UCSD-AML1 (cell line): ENCODE data around the gene EDRF1.

ENCODE experiments used
- DNase-seq: peaks from one replicate; lab custom pipeline; 2025; ENCODE audit not compliant: unreplicated experiment; lab: John Stamatoyannopoulos, UW

Gene EDRF1

DNA sequence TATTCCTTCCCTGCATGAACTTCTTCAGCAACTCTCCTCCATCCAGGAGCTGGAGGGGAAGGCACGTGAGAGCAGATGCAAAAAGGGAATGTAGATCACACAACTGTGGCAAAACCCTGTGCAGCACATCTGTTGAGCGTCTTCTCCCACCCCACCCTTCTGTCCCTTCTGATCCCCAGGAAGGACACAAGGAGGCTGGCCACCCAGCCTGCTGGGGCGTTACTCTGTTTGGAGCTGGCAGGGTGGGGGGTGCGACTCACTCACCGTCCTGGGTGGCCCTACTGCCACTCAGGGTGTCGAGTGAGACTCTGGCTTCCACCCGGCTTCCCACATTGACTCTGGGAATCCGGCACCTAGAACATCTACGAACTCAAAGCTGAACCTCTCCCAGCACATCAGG lies 66.3 kb downstream of the EDRF1 start:
- no peak for DNase-seq

DNA sequence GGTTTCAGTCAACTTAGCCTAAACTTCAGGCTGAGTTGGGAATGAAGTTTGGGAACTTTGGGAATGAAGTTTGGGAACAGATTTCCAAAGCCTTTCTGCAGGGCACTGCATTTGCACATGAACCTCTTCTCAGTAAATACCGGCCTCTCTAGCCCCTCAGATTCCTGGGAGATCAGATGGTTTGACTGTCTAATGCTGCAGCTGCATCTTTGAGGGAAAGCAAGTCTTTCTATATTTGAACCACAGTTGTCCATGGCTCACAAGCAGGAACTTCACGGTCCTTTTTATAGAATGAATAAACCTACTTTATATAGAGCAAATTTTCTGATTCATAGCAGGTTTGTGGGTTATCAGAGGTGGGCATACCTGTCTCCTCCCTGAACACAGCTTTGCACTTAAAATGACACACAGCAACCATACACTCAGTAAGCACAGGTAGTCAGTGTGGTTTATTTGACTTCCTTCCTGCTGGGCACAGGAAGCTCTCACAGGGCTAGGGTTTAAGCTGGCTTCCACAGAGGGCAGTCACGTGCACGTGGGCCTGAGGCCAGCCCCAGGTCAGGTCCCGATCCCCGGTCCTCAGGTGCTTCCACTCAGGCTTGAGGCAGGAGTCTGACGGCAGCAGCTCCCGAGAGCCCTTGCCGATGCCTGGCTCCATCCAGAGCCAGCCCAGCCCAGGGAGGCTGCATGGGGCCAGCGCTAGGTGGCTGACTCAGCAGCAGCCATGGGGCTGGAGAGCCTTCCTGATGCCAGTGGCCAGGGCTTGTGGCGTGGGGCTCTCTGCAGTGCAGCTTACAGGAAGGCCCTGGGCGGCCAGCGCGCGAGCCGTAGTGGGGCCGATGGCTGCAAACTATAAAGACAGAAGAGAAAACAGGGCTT lies 68.9 kb downstream of the EDRF1 start:
- peak; percentile 41 for DNase-seq

DNA sequence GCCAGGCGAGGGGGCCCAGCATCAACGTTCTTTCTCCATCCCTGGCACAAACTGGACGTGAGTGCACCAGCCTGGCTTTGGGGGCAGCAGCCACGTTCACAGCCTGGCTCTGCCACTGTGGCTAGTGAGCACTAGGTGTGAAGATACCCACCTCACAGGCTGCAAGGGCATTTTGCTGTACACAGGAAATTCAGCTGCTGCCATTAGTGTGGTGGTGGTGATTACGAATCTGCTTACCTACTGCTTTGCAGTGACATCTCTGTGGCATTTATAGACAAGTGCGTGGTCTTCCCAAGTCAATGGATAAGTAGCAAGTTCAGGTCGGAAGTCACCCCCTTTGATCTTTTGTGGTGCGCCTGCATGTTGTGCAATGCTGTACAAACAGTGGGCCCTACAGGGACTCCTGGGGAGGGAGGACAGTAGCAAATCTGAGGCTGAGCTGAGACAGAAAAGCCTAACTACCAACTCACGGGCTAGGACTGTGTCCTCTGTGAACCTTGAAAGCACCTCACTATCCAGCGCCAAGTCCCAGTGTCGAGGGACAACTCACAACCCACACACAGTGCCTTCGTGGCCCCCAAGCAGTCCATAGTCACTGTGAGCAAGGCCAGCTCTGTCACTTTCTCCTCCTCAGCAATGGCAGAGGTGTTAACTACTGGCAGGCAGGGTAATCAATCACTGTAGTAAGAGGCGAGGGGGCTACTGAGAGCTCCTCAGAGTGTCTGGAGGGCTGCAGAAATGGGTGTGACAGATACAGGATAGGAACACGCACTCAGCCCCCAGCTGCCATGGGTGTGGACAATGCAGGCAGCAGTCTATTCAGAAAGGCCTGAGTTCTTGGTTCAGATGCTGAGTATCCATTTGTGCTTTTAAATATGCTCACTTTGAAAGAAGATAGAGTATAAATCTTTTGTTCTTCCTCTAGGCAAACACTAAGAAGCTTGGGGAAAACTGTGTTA lies 73.1 kb downstream of the EDRF1 start:
- no peak for DNase-seq

DNA sequence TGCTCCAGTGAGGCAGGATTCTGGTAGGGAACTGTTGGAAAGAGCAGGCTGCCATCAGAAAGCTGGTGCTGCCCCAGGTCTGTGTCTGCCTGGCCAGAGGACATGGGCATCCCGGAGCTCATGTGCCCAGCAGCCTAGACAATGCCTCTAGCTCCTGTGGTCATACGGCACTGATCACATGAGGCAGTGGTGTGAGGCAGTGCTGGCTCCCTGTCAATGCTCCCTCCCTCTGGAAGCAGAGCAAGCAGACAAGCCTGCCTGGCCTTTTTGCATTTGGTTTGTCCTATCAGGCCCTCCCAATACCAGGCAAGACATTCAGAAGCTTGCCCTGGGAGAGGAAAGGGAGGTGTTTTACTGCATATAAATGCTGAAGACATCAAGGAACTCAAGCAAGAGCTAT lies 75.6 kb downstream of the EDRF1 start:
- no peak for DNase-seq

DNA sequence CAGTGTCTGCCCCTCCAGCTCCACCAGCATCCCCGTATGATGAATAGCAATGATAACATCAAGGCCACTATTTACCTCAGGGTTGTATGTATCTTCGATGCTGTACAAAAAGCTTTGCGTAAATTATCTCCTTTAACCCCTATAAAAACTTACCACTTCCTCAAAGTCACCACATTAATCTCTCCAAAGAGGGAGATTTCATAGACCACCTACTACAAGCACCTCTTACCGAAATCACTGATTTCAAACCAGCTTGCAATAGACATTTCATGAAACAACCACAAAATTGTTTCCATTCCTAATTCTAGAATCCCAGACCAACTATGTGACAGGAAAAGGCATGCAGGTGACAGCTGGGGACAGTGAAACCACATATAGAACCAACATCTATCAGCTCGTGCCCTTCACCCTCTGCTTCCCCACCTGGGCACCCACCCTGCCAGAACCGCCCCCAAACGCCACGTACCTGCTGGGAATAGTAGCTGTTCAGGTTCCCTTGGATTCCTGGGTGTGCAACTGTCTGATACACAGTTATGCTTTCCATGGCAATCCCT lies 76.2 kb downstream of the EDRF1 start:
- DNase-seq: no peak

- DNase-seq: no peak
Observed at GRCh38 chr10:125797424-125797823, 77.9 kb downstream of the EDRF1 start.

DNA sequence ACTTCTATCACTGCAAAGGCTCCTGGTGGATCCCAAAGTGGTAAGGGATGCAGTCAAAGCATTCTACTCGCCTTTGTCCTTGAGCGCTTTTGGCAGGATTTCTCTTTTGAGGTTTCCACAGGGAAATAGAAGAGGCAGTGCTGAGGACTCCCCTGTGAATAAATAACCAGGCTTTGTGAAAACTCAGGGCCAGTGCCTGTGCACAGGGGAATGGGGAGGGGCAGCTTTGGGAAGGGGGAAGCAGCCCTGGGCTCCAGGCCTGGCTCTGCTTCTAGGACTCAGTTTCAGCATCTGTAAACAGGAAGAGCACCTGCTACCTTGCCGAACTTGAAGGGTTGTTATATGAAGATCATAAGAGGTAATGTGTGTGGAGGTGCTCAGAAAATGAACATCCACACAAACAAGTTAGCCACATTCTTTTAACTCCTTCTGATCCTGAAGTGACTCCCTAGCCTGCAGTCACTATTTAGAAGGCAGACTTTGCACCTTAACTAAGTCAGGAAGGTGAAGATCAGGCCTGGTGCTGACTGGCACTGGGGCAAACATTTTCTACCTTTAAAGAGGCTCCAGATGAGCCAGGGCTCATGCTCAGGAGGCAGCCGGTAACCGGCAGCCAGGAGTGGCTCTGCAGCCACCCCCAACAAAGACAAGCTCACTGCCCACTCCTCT lies 78.6 kb downstream of the EDRF1 start:
- DNase-seq: no peak

- DNase-seq: no peak
Observed at GRCh38 chr10:125799451-125800182, 80.1 kb downstream of the EDRF1 start.

GRCh38 chr10:125801574-125801973 lies 82.1 kb downstream of the EDRF1 start:
- DNase-seq: no peak

- DNase-seq: no peak
Observed at GRCh38 chr10:125802131-125802530, 82.6 kb downstream of the EDRF1 start.

- no peak for DNase-seq
Observed at GRCh38 chr10:125802739-125803138, 83.2 kb downstream of the EDRF1 start.

DNA sequence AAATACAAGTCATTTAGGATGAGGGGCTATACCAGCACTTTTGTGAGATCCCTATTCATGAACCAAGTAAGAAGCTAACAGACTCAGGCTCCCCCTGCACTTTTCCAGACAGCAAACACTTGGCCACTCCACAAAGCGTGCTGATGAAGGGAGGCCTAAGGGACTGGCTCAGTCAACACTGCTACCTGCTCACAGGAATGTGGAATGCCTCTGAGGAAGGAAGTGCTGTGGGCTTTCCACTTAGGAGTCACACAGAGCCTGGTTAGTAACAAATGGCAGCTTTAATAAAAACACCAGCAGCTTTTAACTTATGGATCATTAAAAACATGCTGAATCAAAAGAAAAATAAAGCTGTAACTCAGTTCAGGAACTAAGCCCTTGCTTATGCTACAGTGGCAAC lies 88.5 kb downstream of the EDRF1 start:
- peak; percentile 48 for DNase-seq

- no peak for DNase-seq
Observed at GRCh38 chr10:125811251-125811650, 91.7 kb downstream of the EDRF1 start.

DNA sequence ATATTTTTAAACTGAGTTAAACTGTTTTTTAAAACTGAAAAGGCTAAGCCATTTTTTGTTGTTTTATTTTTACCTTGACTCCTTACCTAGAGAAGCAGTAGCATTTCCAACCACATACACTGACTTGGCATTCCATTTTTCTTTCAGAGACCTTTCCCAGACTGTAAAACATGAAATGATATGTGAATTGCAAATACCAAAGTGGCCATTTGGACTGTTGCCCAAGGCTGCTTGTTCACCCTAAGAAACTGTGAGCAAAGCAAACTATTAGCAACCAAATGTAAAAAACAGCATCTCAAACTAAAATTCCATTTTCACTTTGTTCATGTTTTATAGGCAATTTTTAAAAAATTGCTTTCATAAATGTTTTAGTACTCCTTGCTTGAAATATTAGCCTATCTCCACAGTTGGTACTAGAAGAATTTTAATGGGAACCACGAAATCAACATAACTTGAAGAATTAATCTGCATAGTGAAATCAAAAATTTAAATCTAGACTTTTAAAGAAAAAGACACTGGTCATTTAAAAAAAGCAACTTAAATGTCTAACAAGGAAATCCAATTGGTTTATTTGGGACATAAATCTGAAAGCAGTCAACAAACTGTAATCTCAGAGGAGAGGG lies 92.7 kb downstream of the EDRF1 start:
- no peak for DNase-seq
